ENCODE measurements around the gene CMTM7.

Gene CMTM7

GRCh38 chr3:32492684-32493436 lies 101.2 kb downstream of the CMTM7 start:
- no peak for DNase-seq (ENCODE audit: low read depth)

GRCh38 chr3:32493437-32494414 lies 102.1 kb downstream of the CMTM7 start:
- no peak for DNase-seq (ENCODE audit: low read depth)

- DNase-seq (ENCODE audit: low read depth), result no peak
These were observed 103.4 kb downstream of the CMTM7 start for GRCh38 chr3:32495085-32495484.

- no peak for DNase-seq (ENCODE audit: low read depth)
These were observed 104.0 kb downstream of the CMTM7 start for GRCh38 chr3:32495609-32496008.

- no peak for DNase-seq (ENCODE audit: low read depth)
These were observed 106.6 kb downstream of the CMTM7 start for GRCh38 chr3:32498252-32498651.

- DNase-seq (ENCODE audit: low read depth), result no peak
These were observed 107.3 kb downstream of the CMTM7 start for GRCh38 chr3:32498992-32499391.

- no peak for DNase-seq (ENCODE audit: low read depth)
These were observed 107.9 kb downstream of the CMTM7 start for GRCh38 chr3:32499585-32499984.

GRCh38 chr3:32500231-32500630 lies 108.6 kb downstream of the CMTM7 start:
- DNase-seq (ENCODE audit: low read depth), result no peak

GRCh38 chr3:32500880-32501782 lies 109.5 kb downstream of the CMTM7 start:
- no peak for DNase-seq (ENCODE audit: low read depth)

- DNase-seq (ENCODE audit: low read depth), result no peak
These were observed 110.1 kb downstream of the CMTM7 start for GRCh38 chr3:32501783-32502117.

- peak; percentile 59 for DNase-seq (ENCODE audit: low read depth)
These were observed 110.7 kb downstream of the CMTM7 start, which contains the start of gene CMTM6 for GRCh38 chr3:32502118-32502945. TSS of gene CMTM6 (minus strand) at chr3:32502852. CDS start at chr3:32502745, 107 bp downstream.

- DNase-seq (ENCODE audit: low read depth), result no peak
These were observed 111.3 kb downstream of the CMTM7 start for GRCh38 chr3:32502946-32503286.
